IMR-90 (cell line): ENCODE data around the gene POLRMT.

Experiments
- CEBPB ChIP-seq: IDR thresholded peaks from 2 replicates; pipeline ENCODE4 v1.6.1; 2012; ENCODE audit warnings: low read depth, low read length, improper control_type of control experiment
- CTCF ChIP-seq: conservative IDR thresholded peaks from 2 replicates; pipeline ENCODE4 v1.5.1; 2012; ENCODE audit warnings: mild to moderate bottlenecking, low read depth, low read length, improper control_type of control experiment
- FOS ChIP-seq: fragments of 150-350 bp; IDR thresholded peaks from 2 replicates; pipeline ENCODE4 v1.6.1; 2016; ENCODE audit warnings: low read depth, low read length
- MXI1 ChIP-seq: IDR thresholded peaks from 2 replicates; pipeline ENCODE4 v1.6.1; 2012; ENCODE audit warnings: low read depth, mild to moderate bottlenecking, low read length, moderate library complexity, borderline replicate concordance

GRCh38 chr19:583968-584239 lies 49.4 kb downstream of the POLRMT start:
- TF ChIP-seq CEBPB (no peak), MXI1 (no peak), CTCF (no peak), FOS (no peak)
